Neural progenitor cell (in vitro differentiated cells): Measurements from ENCODE around the gene BCL6B. TPM values are rescaled to one million over a fixed set of nuclear protein-coding genes. Genes with fewer than 3 reads are reported as not detected.
A peak's percentile ranks its signal among the peaks of the same experiment; 100 is the strongest.

Experiments used
- DNase-seq: peaks from one replicate; pipeline ENCODE4 v3.0.0-alpha.2; 2016; ENCODE audit warnings: low spot score
- H2AFZ ChIP-seq: fragments of 200-600 bp; sonication (generic); replicated peaks from 2 replicates; pipeline ENCODE4 v1.6.1; 2016; ENCODE audit warnings: antibody characterized with exemption
- H3F3A ChIP-seq: fragments of 200-600 bp; sonication (generic); 2 replicates; pipeline ENCODE4 v1.6.1; 2016; ENCODE audit warnings: antibody characterized with exemption, low read depth
- H3K27ac ChIP-seq: fragments of 200-600 bp; sonication (generic); 2 replicates; pipeline ENCODE4 v1.5.1; 2016; ENCODE audit warnings: mild to moderate bottlenecking
- H3K27me3 ChIP-seq: fragments of 200-600 bp; sonication (generic); 2 replicates; pipeline ENCODE4 v1.6.1; 2016; ENCODE audit warnings: mild to moderate bottlenecking, moderate library complexity
- H3K36me3 ChIP-seq: fragments of 200-600 bp; sonication (generic); 2 replicates; pipeline ENCODE4 v1.5.1; 2016
- H3K4me1 ChIP-seq: fragments of 200-600 bp; sonication (generic); 2 replicates; pipeline ENCODE4 v1.6.1; 2016; ENCODE audit warnings: mixed run types
- H3K4me2 ChIP-seq: fragments of 200-600 bp; sonication (generic); 2 replicates; pipeline ENCODE4 v1.6.1; 2016
- H3K4me3 ChIP-seq: fragments of 200-600 bp; sonication (generic); 2 replicates; pipeline ENCODE4 v1.5.1; 2016
- H3K79me2 ChIP-seq: fragments of 200-600 bp; sonication (generic); 2 replicates; pipeline ENCODE4 v1.6.1; 2016; ENCODE audit warnings: low read depth
- H3K9ac ChIP-seq: fragments of 200-600 bp; sonication (generic); 2 replicates; pipeline ENCODE4 v1.6.1; 2016
- H3K9me3 ChIP-seq: fragments of 200-600 bp; sonication (generic); 2 replicates; pipeline ENCODE4 v1.5.1; 2016; ENCODE audit warnings: low read depth
- H4K20me1 ChIP-seq: fragments of 200-600 bp; sonication (generic); 2 replicates; pipeline ENCODE4 v1.6.1; 2016; ENCODE audit warnings: low read depth
- H3K27ac Mint-ChIP-seq: 3 replicates; pipeline ENCODE4 v1.8.0; 2021; ENCODE audit warnings: mixed read lengths
- H3K27me3 Mint-ChIP-seq: 2 replicates; pipeline ENCODE4 v1.8.0; 2022; ENCODE audit warnings: low read depth, mild to moderate bottlenecking, inconsistent platforms, moderate library complexity, mixed read lengths; ENCODE audit not compliant: insufficient read depth
- H3K36me3 Mint-ChIP-seq: 3 replicates; pipeline ENCODE4 v1.8.0; 2021; ENCODE audit warnings: mixed read lengths
- H3K4me1 Mint-ChIP-seq: 3 replicates; pipeline ENCODE4 v1.8.0; 2021; ENCODE audit warnings: mixed read lengths
- H3K4me3 Mint-ChIP-seq: 3 replicates; pipeline ENCODE4 v1.8.0; 2021; ENCODE audit warnings: mild to moderate bottlenecking, moderate library complexity, mixed read lengths
- H3K9me3 Mint-ChIP-seq: 3 replicates; pipeline ENCODE4 v1.8.0; 2020; ENCODE audit warnings: mixed read lengths
- EZH2 ChIP-seq: fragments of 200-600 bp; sonication (generic); IDR thresholded peaks from 2 replicates; pipeline ENCODE4 v1.6.1; 2017; ENCODE audit warnings: antibody characterized with exemption, mild to moderate bottlenecking, moderate library complexity
- EZH2phosphoT487 ChIP-seq: fragments of 200-600 bp; sonication (generic); IDR thresholded peaks from 2 replicates; pipeline ENCODE4 v1.6.1; 2017; ENCODE audit warnings: antibody characterized with exemption
- total RNA-seq: library from RNA; depleted of rRNA; stranded (reverse); fragments of >200 nt; gene quantifications from 2 replicates; pipeline ENCODE4 v1.2.3, GENCODE V29; 2015; ENCODE audit warnings: low replicate concordance
- TF ChIP-seq, protein P1 (sequence below): fragments of 200-600 bp; sonication (generic); IDR thresholded peaks from 2 replicates; pipeline ENCODE4 v1.5.1; 2017; ENCODE audit warnings: antibody characterized with exemption, mild to moderate bottlenecking

Gene BCL6B
- total RNA-seq, 1 donor from 2014 or later, result 3.8 TPM

DNA sequence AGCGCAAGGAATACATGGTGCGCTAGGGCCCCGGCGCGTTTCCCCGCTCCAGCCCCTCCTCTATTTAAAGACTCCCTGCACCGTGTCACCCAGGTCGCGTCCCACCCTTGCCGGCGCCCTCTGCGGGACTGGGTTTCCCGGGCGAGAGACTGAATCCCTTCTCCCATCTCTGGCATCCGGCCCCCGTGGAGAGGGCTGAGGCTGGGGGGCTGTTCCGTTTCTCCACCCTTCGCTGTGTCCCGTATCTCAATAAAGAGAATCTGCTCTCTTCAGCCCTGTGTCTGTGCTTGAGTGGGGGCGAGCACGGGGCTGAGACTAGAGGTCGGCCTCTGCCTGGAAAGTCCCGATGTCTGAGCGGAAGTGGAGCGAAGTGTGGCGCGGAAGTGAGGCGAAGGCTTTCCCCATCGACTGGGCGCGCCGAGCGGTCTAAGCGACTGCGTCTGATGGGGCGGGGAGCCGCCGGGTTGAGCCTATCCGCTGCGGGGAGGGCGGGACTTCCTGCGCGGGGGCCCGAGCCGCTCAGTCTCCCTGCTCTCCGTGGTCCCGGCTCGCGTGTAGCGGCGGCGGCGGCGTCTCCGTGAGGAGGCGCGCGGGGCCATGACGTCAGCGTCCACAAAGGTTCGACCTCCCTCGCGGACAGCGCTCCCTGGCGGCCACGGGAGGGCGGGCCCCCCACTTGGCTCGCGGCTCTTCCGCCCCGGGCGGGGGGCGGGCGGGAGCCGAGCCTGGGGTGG lies 8.4 kb upstream of the BCL6B start:
- peaks cover 2% of the 10 kb centered on the region for H3K36me3 Mint-ChIP-seq
- TF ChIP-seq, protein P1, sequence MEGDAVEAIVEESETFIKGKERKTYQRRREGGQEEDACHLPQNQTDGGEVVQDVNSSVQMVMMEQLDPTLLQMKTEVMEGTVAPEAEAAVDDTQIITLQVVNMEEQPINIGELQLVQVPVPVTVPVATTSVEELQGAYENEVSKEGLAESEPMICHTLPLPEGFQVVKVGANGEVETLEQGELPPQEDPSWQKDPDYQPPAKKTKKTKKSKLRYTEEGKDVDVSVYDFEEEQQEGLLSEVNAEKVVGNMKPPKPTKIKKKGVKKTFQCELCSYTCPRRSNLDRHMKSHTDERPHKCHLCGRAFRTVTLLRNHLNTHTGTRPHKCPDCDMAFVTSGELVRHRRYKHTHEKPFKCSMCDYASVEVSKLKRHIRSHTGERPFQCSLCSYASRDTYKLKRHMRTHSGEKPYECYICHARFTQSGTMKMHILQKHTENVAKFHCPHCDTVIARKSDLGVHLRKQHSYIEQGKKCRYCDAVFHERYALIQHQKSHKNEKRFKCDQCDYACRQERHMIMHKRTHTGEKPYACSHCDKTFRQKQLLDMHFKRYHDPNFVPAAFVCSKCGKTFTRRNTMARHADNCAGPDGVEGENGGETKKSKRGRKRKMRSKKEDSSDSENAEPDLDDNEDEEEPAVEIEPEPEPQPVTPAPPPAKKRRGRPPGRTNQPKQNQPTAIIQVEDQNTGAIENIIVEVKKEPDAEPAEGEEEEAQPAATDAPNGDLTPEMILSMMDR, result peak; percentile 76
- no peak for TF ChIP-seq EZH2phosphoT487
- no peaks in the 10 kb centered on the region for H3K9me3 Mint-ChIP-seq
- H3K4me2 ChIP-seq, result peak overlapping the region; percentile 99
- H3F3A ChIP-seq, result peaks cover 25% of the 10 kb centered on the region
- peak overlapping the region; percentile 100 for H3K4me3 ChIP-seq
- H3K9me3 ChIP-seq, result no peaks in the 10 kb centered on the region
- peaks cover 5% of the 10 kb centered on the region for H3K27me3 Mint-ChIP-seq
- H3K36me3 ChIP-seq, result no peaks in the 10 kb centered on the region
- peak overlapping the region; percentile 95 for H3K27ac Mint-ChIP-seq
- no peaks in the 10 kb centered on the region for H4K20me1 ChIP-seq
- peak overlapping the region; percentile 98 for H3K4me3 Mint-ChIP-seq
- peak; percentile 99 for DNase-seq
- H2AFZ ChIP-seq, result peak overlapping the region; percentile 71
- H3K4me1 ChIP-seq, result peaks cover 18% of the 10 kb centered on the region
- peaks cover 42% of the 10 kb centered on the region for H3K79me2 ChIP-seq
- H3K27me3 ChIP-seq, result no peaks in the 10 kb centered on the region
- peak overlapping the region; percentile 78 for H3K27ac ChIP-seq
- peak overlapping the region; percentile 40 for H3K9ac ChIP-seq
- peaks cover 65% of the 10 kb centered on the region for H3K4me1 Mint-ChIP-seq

DNA sequence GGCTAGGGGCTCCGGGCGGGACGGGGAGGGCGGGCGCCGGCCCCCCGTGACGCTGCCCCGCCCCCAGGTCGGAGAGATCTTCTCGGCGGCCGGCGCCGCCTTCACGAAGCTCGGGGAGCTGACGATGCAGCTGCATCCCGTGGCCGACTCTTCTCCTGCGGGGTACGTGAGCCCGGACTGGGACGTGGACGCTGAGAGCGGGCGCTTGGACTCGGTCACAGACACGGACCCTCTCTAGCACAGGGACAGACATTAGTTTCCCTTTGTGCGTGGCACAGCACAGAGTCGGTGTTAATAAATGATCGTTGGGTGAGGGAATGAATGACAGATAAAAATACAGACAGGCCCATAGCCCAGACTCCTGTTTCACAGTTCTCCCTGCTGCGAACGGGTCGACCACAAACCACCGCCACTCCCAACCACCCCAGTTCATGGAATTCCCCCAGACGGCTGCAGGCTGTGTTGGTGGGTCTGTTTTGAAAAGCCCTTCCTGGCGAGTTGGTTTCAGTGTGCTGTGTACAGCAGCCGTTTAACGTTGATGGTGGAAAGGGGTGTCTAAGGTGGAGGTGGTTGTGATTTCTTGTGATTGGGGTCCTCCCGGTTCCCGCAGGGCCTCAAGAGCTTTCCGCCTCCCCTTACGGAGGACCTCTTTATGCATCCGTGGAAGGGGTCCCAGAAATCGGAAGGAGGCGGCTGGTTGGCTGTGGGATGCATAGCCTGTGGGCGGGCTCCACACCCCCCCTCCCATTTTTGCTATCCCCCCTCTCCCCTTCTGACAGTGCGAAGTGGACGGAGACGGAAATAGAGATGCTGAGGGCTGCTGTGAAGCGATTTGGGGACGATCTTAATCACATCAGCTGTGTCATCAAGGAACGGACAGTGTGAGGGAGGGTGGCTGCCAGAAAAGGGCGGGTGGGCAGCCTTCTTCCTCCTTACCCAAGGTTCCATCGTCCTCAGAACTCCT lies 7.6 kb upstream of the BCL6B start:
- TF ChIP-seq EZH2phosphoT487 (no peak), EZH2 (no peak)
- TF ChIP-seq, protein P1, result peak; percentile 1
- Histone ChIP-seq H3K79me2 (peaks cover 38% of the 10 kb centered on the region), H3K9me3 (no peaks in the 10 kb centered on the region), H3K27ac (peak overlapping the region; percentile 42), H3K27me3 (peaks cover 2% of the 10 kb centered on the region), H3K36me3 (no peaks in the 10 kb centered on the region), H3K4me3 (peak overlapping the region; percentile 100), H3K4me1 (peaks cover 18% of the 10 kb centered on the region), H2AFZ (peak overlapping the region; percentile 71), H3F3A (peaks cover 25% of the 10 kb centered on the region), H3K4me2 (peak overlapping the region; percentile 99), H4K20me1 (no peaks in the 10 kb centered on the region), H3K9ac (peak overlapping the region; percentile 40)
- H3K36me3 Mint-ChIP-seq, result peaks cover 2% of the 10 kb centered on the region
- H3K27ac Mint-ChIP-seq, result peak overlapping the region; percentile 78
- H3K4me1 Mint-ChIP-seq, result peaks cover 71% of the 10 kb centered on the region
- peaks cover 5% of the 10 kb centered on the region for H3K27me3 Mint-ChIP-seq
- H3K4me3 Mint-ChIP-seq, result peak overlapping the region; percentile 91
- H3K9me3 Mint-ChIP-seq, result no peaks in the 10 kb centered on the region
- peak; percentile 21 for DNase-seq

- H3K4me1 Mint-ChIP-seq, result peaks cover 71% of the 10 kb centered on the region
- TF ChIP-seq EZH2phosphoT487 (no peak), EZH2 (no peak)
- TF ChIP-seq, protein P1, result no peak
- no peak overlapping the region for H3K4me3 ChIP-seq
- no peak overlapping the region for H3K27ac ChIP-seq
- H3K79me2 ChIP-seq, result peaks cover 26% of the 10 kb centered on the region
- no peak for DNase-seq
- peaks cover 36% of the 10 kb centered on the region for H3F3A ChIP-seq
- peaks cover 2% of the 10 kb centered on the region for H3K36me3 Mint-ChIP-seq
- peaks cover 9% of the 10 kb centered on the region for H3K27me3 Mint-ChIP-seq
- H3K4me2 ChIP-seq, result no peak overlapping the region
- H3K4me3 Mint-ChIP-seq, result peak overlapping the region; percentile 91
- H3K9me3 ChIP-seq, result no peaks in the 10 kb centered on the region
- no peak overlapping the region for H2AFZ ChIP-seq
- no peaks in the 10 kb centered on the region for H3K9me3 Mint-ChIP-seq
- no peaks in the 10 kb centered on the region for H4K20me1 ChIP-seq
- no peak overlapping the region for H3K27ac Mint-ChIP-seq
- no peaks in the 10 kb centered on the region for H3K36me3 ChIP-seq
- H3K27me3 ChIP-seq, result peaks cover 13% of the 10 kb centered on the region
- peaks cover 14% of the 10 kb centered on the region for H3K4me1 ChIP-seq
- H3K9ac ChIP-seq, result no peak overlapping the region
These were observed 6.4 kb upstream of the BCL6B start for GRCh38 chr17:7016418-7016817.
